Measurements from ENCODE around the gene PLAAT4. TPM values are rescaled to one million over a fixed set of nuclear protein-coding genes. Genes with fewer than 3 reads are reported as not detected.
"Not testable (repeated sequence)": the region's sequence is repeated elsewhere in the genome, so short reads cannot be mapped to it uniquely, and the experiment has no call there.

The PLAAT4 gene
- total RNA-seq, 1 experiment from 2014 or later = 1.2 TPM

- Histone ChIP-seq H3K9me3 (no peaks in the 10 kb centered on the region), H3K4me3 (ENCODE audit: low read depth, low read length) (no peak overlapping the region), H3K27me3 (replicated peaks; ENCODE audit: control insufficient read depth, insufficient read depth, low read length) (no peaks in the 10 kb centered on the region), H3K4me1 (no peaks in the 10 kb centered on the region), H3K36me3 (ENCODE audit: control insufficient read depth, insufficient read depth, low read length) (no peaks in the 10 kb centered on the region)
- Mint-ChIP-seq H3K4me3 (ENCODE audit: unreplicated experiment) (no peak overlapping the region), H3K27ac (ENCODE audit: unreplicated experiment) (no peak overlapping the region), H3K4me1 (ENCODE audit: low read depth, unreplicated experiment) (no peaks in the 10 kb centered on the region), H3K27me3 (ENCODE audit: insufficient read depth, unreplicated experiment) (no peaks in the 10 kb centered on the region), H3K9me3 (ENCODE audit: unreplicated experiment) (no peaks in the 10 kb centered on the region), H3K36me3 (ENCODE audit: insufficient read depth, unreplicated experiment) (peaks cover 4% of the 10 kb centered on the region)
- no TSS peak for BruUV-seq (replicated peaks)
- intact Hi-C loops (cut with micrococcal nuclease; ENCODE audit: unreplicated experiment) = no loop called here
- ChIA-PET POLR2A (no interaction called here), CTCF (no interaction called here)
- TF ChIP-seq CTCF (IDR thresholded peaks at IDR 0.05; ENCODE audit: insufficient read depth in 1 of 2, low read depth in 1 of 2, low read length in 1 of 2, severe bottlenecking in 1 of 2, unreplicated experiment in 1 of 2) = no peak
- DNase-seq = no peak
These were observed 12.8 kb downstream of the PLAAT4 start for GRCh38 chr11:63549411-63549810.

GRCh38 chr11:63550156-63550700, 13.6 kb downstream of the PLAAT4 start:
- H3K4me1 Mint-ChIP-seq (ENCODE audit: low read depth, unreplicated experiment); H3K4me3 ChIP-seq (ENCODE audit: low read depth, low read length); H3K36me3 Mint-ChIP-seq (ENCODE audit: insufficient read depth, unreplicated experiment); H3K27me3 ChIP-seq (replicated peaks; ENCODE audit: control insufficient read depth, insufficient read depth, low read length); H3K27ac Mint-ChIP-seq (ENCODE audit: unreplicated experiment); CTCF ChIA-PET; POLR2A ChIA-PET; H3K4me3 Mint-ChIP-seq (ENCODE audit: unreplicated experiment); DNase-seq; H3K9me3 Mint-ChIP-seq (ENCODE audit: unreplicated experiment); intact Hi-C loops (cut with micrococcal nuclease; ENCODE audit: unreplicated experiment); BruUV-seq (replicated peaks); H3K36me3 ChIP-seq (ENCODE audit: control insufficient read depth, insufficient read depth, low read length); H3K9me3 ChIP-seq; H3K4me1 ChIP-seq; H3K27me3 Mint-ChIP-seq (ENCODE audit: insufficient read depth, unreplicated experiment): not testable (repeated sequence)

- H3K4me3 ChIP-seq (ENCODE audit: low read depth, low read length) = no peak overlapping the region
- Mint-ChIP-seq H3K27ac (ENCODE audit: unreplicated experiment) (no peak overlapping the region), H3K9me3 (ENCODE audit: unreplicated experiment) (no peaks in the 10 kb centered on the region), H3K4me3 (ENCODE audit: unreplicated experiment) (no peak overlapping the region), H3K36me3 (ENCODE audit: insufficient read depth, unreplicated experiment) (peaks cover 4% of the 10 kb centered on the region), H3K27me3 (ENCODE audit: insufficient read depth, unreplicated experiment) (no peaks in the 10 kb centered on the region), H3K4me1 (ENCODE audit: low read depth, unreplicated experiment) (no peaks in the 10 kb centered on the region)
- POLR2A ChIA-PET = no interaction called here
- DNase-seq = no peak
- intact Hi-C loops (cut with micrococcal nuclease; ENCODE audit: unreplicated experiment) = no loop called here
- BruUV-seq (replicated peaks) = no TSS peak
- H3K9me3 ChIP-seq = no peaks in the 10 kb centered on the region
- H3K4me1 ChIP-seq = no peaks in the 10 kb centered on the region
- no peak for TF ChIP-seq CTCF (IDR thresholded peaks at IDR 0.05; ENCODE audit: insufficient read depth in 1 of 2, low read depth in 1 of 2, low read length in 1 of 2, severe bottlenecking in 1 of 2, unreplicated experiment in 1 of 2)
- H3K27me3 ChIP-seq (replicated peaks; ENCODE audit: control insufficient read depth, insufficient read depth, low read length) = no peaks in the 10 kb centered on the region
- H3K36me3 ChIP-seq (ENCODE audit: control insufficient read depth, insufficient read depth, low read length) = no peaks in the 10 kb centered on the region
- CTCF ChIA-PET = interaction anchor here (0.7 kb wide), 1 partner anchor 1819 kb away, joined by 5 read pairs; no protein-coding TSS in a partner anchor
These were observed 14.7 kb downstream of the PLAAT4 start for GRCh38 chr11:63551091-63551888.
